ENCODE results near the gene ABCF3. TPM values are rescaled to one million over a fixed set of nuclear protein-coding genes. Genes with fewer than 3 reads are reported as not detected.

ABCF3 gene
- polyA plus RNA-seq, 1 donor (not counting 4 experiments of a cell fraction or from before 2014, with no cell fraction given): 39.2 TPM

- dilution Hi-C loops (cut with MboI; ENCODE audit: extremely low pct_ligation_motif_present, low sequenced_read_pairs): no loop called here
Observed at GRCh38 chr3:184144505-184144904, 41.5 kb upstream of the ABCF3 start.

GRCh38 chr3:184145111-184145524 lies 40.9 kb upstream of the ABCF3 start:
- Histone ChIP-seq H3K4me3 (ENCODE audit: control insufficient read depth in 2 of 3, extremely low read depth in 1 of 3, insufficient read depth in 2 of 3, low read depth in 1 of 3, low read length in 3 of 3) (no peak overlapping the region), H2AFZ (ENCODE audit: control insufficient read depth, low read length) (no peak overlapping the region), H3K9me3 (ENCODE audit: control insufficient read depth, low read depth, low read length) (no peaks in the 10 kb centered on the region), H3K79me2 (ENCODE audit: control insufficient read depth, insufficient read depth, low read length) (peaks cover 2% of the 10 kb centered on the region), H3K9ac (ENCODE audit: control insufficient read depth, extremely low read depth, insufficient read depth, low read length) (no peak overlapping the region), H3K4me1 (ENCODE audit: control insufficient read depth, extremely low read depth, insufficient read depth, low read length) (peaks cover 4% of the 10 kb centered on the region), H3K36me3 (ENCODE audit: control insufficient read depth in 2 of 2, extremely low read depth in 1 of 2, insufficient read depth in 2 of 2, low read length in 2 of 2) (peaks cover 36 to 46% of the 10 kb centered on the region in 2 experiments), H4K20me1 (ENCODE audit: control insufficient read depth, extremely low read depth, insufficient read depth, low read length) (peaks cover 9% of the 10 kb centered on the region), H3K27ac (ENCODE audit: control insufficient read depth, insufficient read depth, low read length) (no peak overlapping the region), H3K4me2 (ENCODE audit: control insufficient read depth, extremely low read depth, insufficient read depth, low read depth, low read length) (no peak overlapping the region), H3K9me1 (ENCODE audit: control insufficient read depth, extremely low read depth, insufficient read depth, low read length) (no peaks in the 10 kb centered on the region), H3K27me3 (ENCODE audit: control insufficient read depth, extremely low read depth, insufficient read depth, low read length) (no peaks in the 10 kb centered on the region)
- peak; percentile 42 for DNase-seq (ENCODE audit: low read depth, low spot score)
- peak; percentile 81 for FAIRE-seq
- dilution Hi-C loops (cut with MboI; ENCODE audit: extremely low pct_ligation_motif_present, low sequenced_read_pairs): no loop called here
- no peak for TF ChIP-seq EZH2 (IDR thresholded peaks at IDR 0.05; ENCODE audit: low read length)
- peak; percentile 73 to 93 (median 86) for TF ChIP-seq CTCF (optimal IDR thresholded peaks at IDR 0.05 in 1 of 3, IDR thresholded peaks at IDR 0.05 in 1 of 3, conservative IDR thresholded peaks at IDR 0.05 in 1 of 3; ENCODE audit: extremely low read depth in 1 of 3, insufficient read depth in 2 of 3, low read length in 3 of 3)

More at GRCh38 chr3:184144505-184144904, 41.5 kb upstream of the ABCF3 start:
- H3K9ac ChIP-seq (ENCODE audit: control insufficient read depth, extremely low read depth, insufficient read depth, low read length): no peak overlapping the region
- H3K4me2 ChIP-seq (ENCODE audit: control insufficient read depth, extremely low read depth, insufficient read depth, low read depth, low read length): no peak overlapping the region
- H3K27ac ChIP-seq (ENCODE audit: control insufficient read depth, insufficient read depth, low read length): no peak overlapping the region
- H2AFZ ChIP-seq (ENCODE audit: control insufficient read depth, low read length): no peak overlapping the region
- no peak for FAIRE-seq
- no peak for DNase-seq (ENCODE audit: low read depth, low spot score)
- H3K4me1 ChIP-seq (ENCODE audit: control insufficient read depth, extremely low read depth, insufficient read depth, low read length): peaks cover 4% of the 10 kb centered on the region
- H3K9me3 ChIP-seq (ENCODE audit: control insufficient read depth, low read depth, low read length): no peaks in the 10 kb centered on the region
- H4K20me1 ChIP-seq (ENCODE audit: control insufficient read depth, extremely low read depth, insufficient read depth, low read length): peaks cover 9% of the 10 kb centered on the region
- peaks cover 2% of the 10 kb centered on the region for H3K79me2 ChIP-seq (ENCODE audit: control insufficient read depth, insufficient read depth, low read length)
- H3K36me3 ChIP-seq (ENCODE audit: control insufficient read depth in 2 of 2, extremely low read depth in 1 of 2, insufficient read depth in 2 of 2, low read length in 2 of 2): peaks cover 38 to 47% of the 10 kb centered on the region in 2 experiments
- no peak overlapping the region for H3K4me3 ChIP-seq (ENCODE audit: control insufficient read depth in 2 of 3, extremely low read depth in 1 of 3, insufficient read depth in 2 of 3, low read depth in 1 of 3, low read length in 3 of 3)
- TF ChIP-seq CTCF (optimal IDR thresholded peaks at IDR 0.05 in 1 of 3, IDR thresholded peaks at IDR 0.05 in 1 of 3, conservative IDR thresholded peaks at IDR 0.05 in 1 of 3; ENCODE audit: extremely low read depth in 1 of 3, insufficient read depth in 2 of 3, low read length in 3 of 3) (no peak), EZH2 (IDR thresholded peaks at IDR 0.05; ENCODE audit: low read length) (no peak)
- no peaks in the 10 kb centered on the region for H3K27me3 ChIP-seq (ENCODE audit: control insufficient read depth, extremely low read depth, insufficient read depth, low read length)
- H3K9me1 ChIP-seq (ENCODE audit: control insufficient read depth, extremely low read depth, insufficient read depth, low read length): no peaks in the 10 kb centered on the region
